ENCODE data around the gene C11orf71. TPM values are rescaled to one million over a fixed set of nuclear protein-coding genes. Genes with fewer than 3 reads are reported as not detected.

The C11orf71 gene
- total and polyA plus RNA-seq, 9 of the 15 experiments (the other 6 are each of a cell fraction or from before 2014, with no cell fraction given): 2.9 to 15.1 (median 9.1) TPM

DNA sequence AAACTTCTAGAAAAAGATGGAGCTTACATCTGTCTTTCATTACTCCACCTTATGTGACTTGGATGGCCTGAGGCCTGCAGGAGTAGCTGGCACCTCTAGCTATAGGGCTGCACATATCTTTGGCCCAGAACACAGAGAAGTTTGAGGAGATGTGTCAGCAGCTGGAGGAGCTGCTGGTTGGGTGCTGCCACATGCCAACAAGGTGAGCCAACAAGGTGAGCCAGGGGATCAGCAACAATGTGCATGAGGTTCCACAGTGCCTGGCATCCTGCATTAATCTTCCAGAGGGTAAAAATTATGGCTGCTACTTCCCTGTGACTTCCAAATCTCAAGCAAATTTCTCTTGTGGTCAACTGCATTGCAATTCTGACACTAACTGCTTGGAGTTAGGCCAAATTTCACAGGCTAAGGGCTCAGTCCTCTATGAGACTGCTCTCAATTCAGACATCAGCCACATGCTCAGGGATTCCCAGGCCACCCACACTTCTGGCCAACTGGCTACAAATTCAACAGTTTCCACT, 16.2 kb upstream of the C11orf71 start:
- Histone ChIP-seq H3K4me2 (ENCODE audit: insufficient read depth, low read length) (no peak overlapping the region), H3K4me3 (no peak overlapping the region), H2AFZ (ENCODE audit: low read depth, low read length) (no peak overlapping the region), H3K79me2 (ENCODE audit: control insufficient read depth, insufficient read depth, low read length) (no peaks in the 10 kb centered on the region), H3K9me3 (replicated peaks; ENCODE audit: control insufficient read depth, insufficient read depth, low read depth, low read length) (no peaks in the 10 kb centered on the region), H3K36me3 (ENCODE audit: control insufficient read depth, insufficient read depth, low read length) (no peaks in the 10 kb centered on the region), H3K4me1 (replicated peaks in 1 of 2; ENCODE audit: control insufficient read depth in 2 of 2, insufficient read depth in 2 of 2, low read length in 2 of 2) (no peaks in the 10 kb centered on the region), H3K27ac (ENCODE audit: extremely low read depth, low read depth, low read length) (no peak overlapping the region), H3K9ac (ENCODE audit: insufficient read depth in 1 of 2, low read depth in 2 of 2, low read length in 2 of 2) (no peak overlapping the region), H4K20me1 (replicated peaks; ENCODE audit: control insufficient read depth, insufficient read depth, low read length) (no peaks in the 10 kb centered on the region), H3K9me1 (ENCODE audit: control insufficient read depth, insufficient read depth, low read length) (no peaks in the 10 kb centered on the region), H3K27me3 (ENCODE audit: control insufficient read depth in 2 of 2, insufficient read depth in 2 of 2, low read length in 2 of 2) (no peaks in the 10 kb centered on the region)
- in situ Hi-C loops (cut with MboI) (no loop called here), intact Hi-C loops (cut with micrococcal nuclease) (no loop called here)
- POLR2A ChIA-PET: interaction anchor here (0.7 to 1.1 kb wide), 2 partner anchors 13 to 23 kb away, joined by 3 to 4 read pairs; partner anchors contain the start of gene REXO2
- DNase-seq (ENCODE audit: extremely low read depth in 1 of 4, low spot score in 3 of 4): no peak
- CTCF ChIA-PET (ENCODE audit: low intra/inter-chr PET ratio): no interaction called here
- TF ChIP-seq HMGN3 (IDR thresholded peaks at IDR 0.05; ENCODE audit: borderline replicate concordance, extremely low read depth, insufficient read length, low read depth, low read length) (no peak), SIX5 (IDR thresholded peaks at IDR 0.05; ENCODE audit: borderline replicate concordance in 1 of 2, insufficient read depth in 1 of 2, low read depth in 1 of 2, low read length in 2 of 2) (no peak), MCM2 (IDR thresholded peaks at IDR 0.05; ENCODE audit: low read depth) (no peak), SIN3A (IDR thresholded peaks at IDR 0.05; ENCODE audit: borderline replicate concordance in 2 of 2, control insufficient read depth in 1 of 2, low read depth in 2 of 2, low read length in 2 of 2) (no peak), PTRF (tag; IDR thresholded peaks at IDR 0.05) (no peak), SRSF3 (IDR thresholded peaks at IDR 0.05; ENCODE audit: insufficient read depth, low read length) (no peak), ATF2 (CRISPR knock-in tag; IDR thresholded peaks at IDR 0.05) (no peak), ARNT (IDR thresholded peaks at IDR 0.05) (no peak), MYC (IDR thresholded peaks at IDR 0.05; ENCODE audit: low read depth, low read length) (no peak), MYC (CRISPR knock-in tag; IDR thresholded peaks at IDR 0.05; ENCODE audit: borderline replicate concordance, low read depth) (no peak), CHD2 (IDR thresholded peaks at IDR 0.05; ENCODE audit: low read depth, low read length) (no peak), POLR3G (IDR thresholded peaks at IDR 0.05; ENCODE audit: extremely low read depth, insufficient read length, insufficient replicate concordance) (no peak), ZFP36 (IDR thresholded peaks at IDR 0.05; ENCODE audit: low read depth, low read length, partially characterized antibody) (no peak), ZNF583 (CRISPR knock-in tag; IDR thresholded peaks at IDR 0.05) (no peak), NELFE (IDR thresholded peaks at IDR 0.05; ENCODE audit: insufficient read depth, insufficient read length) (no peak), ZNF184 (CRISPR knock-in tag; IDR thresholded peaks at IDR 0.05) (no peak)
- peak; percentile 34; the same call in 2 of the 3 replicates for ATAC-seq
- BruUV-seq (replicated peaks): no TSS peak
- no peak for FAIRE-seq
